Peyer's patch (tissue), 4 donors: ENCODE data around the gene NEAT1. TPM values are rescaled to one million over a fixed set of nuclear protein-coding genes. Genes with fewer than 3 reads are reported as not detected.
A peak's percentile ranks its signal among the peaks of the same experiment; 100 is the strongest.

ENCODE experiments used
- DNase-seq, 3 donors: peaks; one replicate each; pipeline ENCODE4 v3.0.0-alpha.2; 2017 to 2019
- H3K27ac ChIP-seq, 4 donors: fragments of 200-600 bp; sonication (generic); one replicate each; pipeline ENCODE4 v1.5.1; 2016 to 2019
- H3K27me3 ChIP-seq, 2 donors: fragments of 200-600 bp; sonication (generic); one replicate each; pipeline ENCODE4 v1.5.1; 2019
- H3K36me3 ChIP-seq, 3 donors: fragments of 200-600 bp; sonication (generic); one replicate each; pipeline ENCODE4 v1.5.1; 2016 to 2019
- H3K4me1 ChIP-seq, 4 donors: fragments of 200-600 bp; sonication (generic); one replicate each; pipeline ENCODE4 v1.5.1; 2016 to 2019
- H3K4me3 ChIP-seq, 4 donors: fragments of 200-600 bp; sonication (generic); 1 replicate in 3 of 4; 2 replicates in 1 of 4; pipeline ENCODE4 v1.5.1; 2016 to 2019; ENCODE audit warnings: mild to moderate bottlenecking in 1 of 4
- H3K9me3 ChIP-seq, 4 donors: fragments of 200-600 bp; sonication (generic); one replicate each; pipeline ENCODE4 v1.5.1; 2016 to 2019; ENCODE audit warnings: mild to moderate bottlenecking in 1 of 4
- POLR2A ChIP-seq, 2 donors: fragments of 450-650 bp; IDR thresholded peaks; one replicate each; pipeline ENCODE4 v1.5.1; 2017; ENCODE audit warnings: antibody characterized with exemption in 2 of 2, mild to moderate bottlenecking in 2 of 2, moderate library complexity in 2 of 2
- total RNA-seq, 4 donors: library from RNA; depleted of rRNA; stranded (reverse); fragments of >200 nt; gene quantifications; one replicate each; pipeline ENCODE4 v1.1.0, GENCODE V29; 2016
- TF ChIP-seq, protein P1 (sequence below), 6 experiments: fragments of 450-650 bp in 4 of 6; fragments of 200-600 bp in 2 of 6; sonication (generic) in 1 of 6; IDR thresholded peaks; one replicate each; pipeline ENCODE4 v1.5.1; 2017 to 2019; ENCODE audit warnings: antibody characterized with exemption in 6 of 6, mild to moderate bottlenecking in 3 of 6, moderate library complexity in 1 of 6

The NEAT1 gene
- total RNA-seq, result 1,000 to 10,000 TPM in 2 of 4 donors, 100 to 1,000 TPM in 2; 705 to 1,411 (median 1,064) TPM

DNA sequence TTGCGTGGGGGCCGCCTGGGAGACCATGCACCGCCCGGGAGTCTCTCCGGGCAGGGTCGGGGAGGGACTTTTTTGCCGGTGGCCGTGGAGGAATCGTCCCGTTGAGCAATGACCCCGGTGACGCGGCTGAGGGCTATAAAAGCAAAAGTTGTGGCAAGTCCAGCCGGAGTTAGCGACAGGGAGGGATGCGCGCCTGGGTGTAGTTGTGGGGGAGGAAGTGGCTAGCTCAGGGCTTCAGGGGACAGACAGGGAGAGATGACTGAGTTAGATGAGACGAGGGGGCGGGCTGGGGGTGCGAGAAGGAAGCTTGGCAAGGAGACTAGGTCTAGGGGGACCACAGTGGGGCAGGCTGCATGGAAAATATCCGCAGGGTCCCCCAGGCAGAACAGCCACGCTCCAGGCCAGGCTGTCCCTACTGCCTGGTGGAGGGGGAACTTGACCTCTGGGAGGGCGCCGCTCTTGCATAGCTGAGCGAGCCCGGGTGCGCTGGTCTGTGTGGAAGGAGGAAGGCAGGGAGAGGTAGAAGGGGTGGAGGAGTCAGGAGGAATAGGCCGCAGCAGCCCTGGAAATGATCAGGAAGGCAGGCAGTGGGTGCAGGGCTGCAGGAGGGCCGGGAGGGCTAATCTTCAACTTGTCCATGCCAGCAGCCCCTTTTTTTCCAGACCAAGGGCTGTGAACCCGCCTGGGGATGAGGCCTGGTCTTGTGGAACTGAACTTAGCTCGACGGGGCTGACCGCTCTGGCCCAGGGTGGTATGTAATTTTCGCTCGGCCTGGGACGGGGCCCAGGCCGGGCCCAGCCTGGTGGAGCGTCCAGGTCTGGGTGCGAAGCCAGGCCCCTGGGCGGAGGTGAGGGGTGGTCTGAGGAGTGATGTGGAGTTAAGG, at the start of gene NEAT1:
TSS of gene NEAT1 (plus strand) at position 166 of the 883 bp plus-strand sequence.
- Histone ChIP-seq H3K4me3 (peak within 1 kb of the TSS; percentile 61 to 91 (median 74)), H3K36me3 (peaks cover 0 to 33% (median 0%) of the 10 kb centered on the region in 3 donors), H3K27me3 (no peaks in the 10 kb centered on the region), H3K9me3 (no peaks in the 10 kb centered on the region), H3K4me1 (peaks cover 2 to 31% (median 26%) of the 10 kb centered on the region in 4 donors), H3K27ac (peak within 1 kb of the TSS; percentile 97 to 100 (median 98))
- peak; percentile 98 to 99 (median 98) for DNase-seq
- peak in 1 of 2 donors; percentile 100 for TF ChIP-seq POLR2A (IDR thresholded peaks at IDR 0.05)
- TF ChIP-seq, protein P1, sequence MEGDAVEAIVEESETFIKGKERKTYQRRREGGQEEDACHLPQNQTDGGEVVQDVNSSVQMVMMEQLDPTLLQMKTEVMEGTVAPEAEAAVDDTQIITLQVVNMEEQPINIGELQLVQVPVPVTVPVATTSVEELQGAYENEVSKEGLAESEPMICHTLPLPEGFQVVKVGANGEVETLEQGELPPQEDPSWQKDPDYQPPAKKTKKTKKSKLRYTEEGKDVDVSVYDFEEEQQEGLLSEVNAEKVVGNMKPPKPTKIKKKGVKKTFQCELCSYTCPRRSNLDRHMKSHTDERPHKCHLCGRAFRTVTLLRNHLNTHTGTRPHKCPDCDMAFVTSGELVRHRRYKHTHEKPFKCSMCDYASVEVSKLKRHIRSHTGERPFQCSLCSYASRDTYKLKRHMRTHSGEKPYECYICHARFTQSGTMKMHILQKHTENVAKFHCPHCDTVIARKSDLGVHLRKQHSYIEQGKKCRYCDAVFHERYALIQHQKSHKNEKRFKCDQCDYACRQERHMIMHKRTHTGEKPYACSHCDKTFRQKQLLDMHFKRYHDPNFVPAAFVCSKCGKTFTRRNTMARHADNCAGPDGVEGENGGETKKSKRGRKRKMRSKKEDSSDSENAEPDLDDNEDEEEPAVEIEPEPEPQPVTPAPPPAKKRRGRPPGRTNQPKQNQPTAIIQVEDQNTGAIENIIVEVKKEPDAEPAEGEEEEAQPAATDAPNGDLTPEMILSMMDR (IDR thresholded peaks at IDR 0.05), result no peak

DNA sequence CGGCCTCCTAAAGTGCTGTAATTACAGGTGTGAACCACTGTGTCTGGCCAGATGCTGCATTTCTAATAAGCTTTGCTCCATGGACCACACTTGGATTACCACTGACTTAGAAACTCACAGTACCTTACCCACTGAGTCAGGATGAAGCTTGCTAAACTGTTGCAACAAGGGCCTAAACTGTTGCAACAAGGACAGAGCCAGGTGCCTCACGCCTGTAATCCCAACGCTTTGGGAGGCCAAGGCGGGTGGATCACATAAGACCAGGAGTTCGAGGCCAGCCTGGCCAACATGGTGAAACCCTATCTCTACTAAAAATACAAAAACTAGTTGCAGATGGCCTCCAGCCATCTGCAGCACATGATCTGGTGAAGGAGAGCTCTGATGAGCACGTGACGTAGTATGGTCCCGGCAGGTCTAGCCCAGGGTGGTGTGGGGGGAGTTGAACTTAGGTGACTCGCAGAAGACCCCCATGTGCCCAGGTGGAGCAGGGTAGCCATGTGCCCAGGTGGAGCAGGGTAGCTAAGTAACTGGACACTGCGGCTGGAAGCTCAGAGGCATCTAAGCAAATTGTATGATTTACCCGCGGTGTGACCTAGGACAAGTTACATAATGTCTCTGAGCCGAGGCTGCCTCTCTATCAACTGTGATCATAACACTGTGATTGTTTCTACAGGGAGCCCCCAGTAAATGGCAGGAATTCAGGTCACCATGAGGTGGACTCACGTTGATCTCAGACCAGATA, 48.6 kb upstream of the NEAT1 start:
- no peak overlapping the region for H3K4me3 ChIP-seq
- no peak for TF ChIP-seq POLR2A (IDR thresholded peaks at IDR 0.05)
- TF ChIP-seq, protein P1 (IDR thresholded peaks at IDR 0.05), result no peak

DNA sequence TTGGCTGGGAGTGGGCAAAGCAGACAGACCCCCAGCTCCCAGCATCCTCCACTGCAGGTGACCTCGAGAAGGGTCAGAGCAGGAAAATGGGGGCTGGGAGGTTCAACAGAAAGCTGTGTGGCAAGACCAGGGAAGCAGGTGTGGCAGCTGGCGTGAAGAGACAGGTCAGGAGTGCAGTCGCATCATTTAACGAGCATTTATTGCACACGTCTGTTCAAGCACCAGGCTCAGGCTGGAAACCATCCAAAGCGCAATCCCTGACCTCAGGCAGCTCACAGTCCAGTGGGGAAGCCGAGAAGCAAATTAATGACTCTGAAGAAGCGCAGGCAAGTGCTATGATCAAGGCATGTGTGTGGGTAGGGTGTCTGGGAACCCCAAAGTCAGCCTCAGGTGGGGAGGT, 47.6 kb upstream of the NEAT1 start:
- Histone ChIP-seq H3K27me3 (no peaks in the 10 kb centered on the region), H3K27ac (peak overlapping the region in 3 of 4 donors; percentile 53 to 87 (median 69)), H3K4me1 (peaks cover 0 to 27% (median 8%) of the 10 kb centered on the region in 4 donors), H3K36me3 (peaks cover 0 to 3% (median 0%) of the 10 kb centered on the region in 3 donors), H3K9me3 (no peaks in the 10 kb centered on the region), H3K4me3 (no peak overlapping the region)
- no peak for TF ChIP-seq POLR2A (IDR thresholded peaks at IDR 0.05)
- TF ChIP-seq, protein P1 (IDR thresholded peaks at IDR 0.05), result no peak
- peak in 2 of 3 donors; percentile 78 to 87 for DNase-seq

More for the DNA sequence above, 48.6 kb upstream of the NEAT1 start:
- no peaks in the 10 kb centered on the region for H3K27me3 ChIP-seq
- H3K4me1 ChIP-seq, result peaks cover 0 to 17% (median 6%) of the 10 kb centered on the region in 4 donors
- H3K36me3 ChIP-seq, result peaks cover 0 to 3% (median 0%) of the 10 kb centered on the region in 3 donors
- peak overlapping the region in 3 of 4 donors; percentile 19 to 74 (median 69) for H3K27ac ChIP-seq
- no peak for DNase-seq
- H3K9me3 ChIP-seq, result no peaks in the 10 kb centered on the region

DNA sequence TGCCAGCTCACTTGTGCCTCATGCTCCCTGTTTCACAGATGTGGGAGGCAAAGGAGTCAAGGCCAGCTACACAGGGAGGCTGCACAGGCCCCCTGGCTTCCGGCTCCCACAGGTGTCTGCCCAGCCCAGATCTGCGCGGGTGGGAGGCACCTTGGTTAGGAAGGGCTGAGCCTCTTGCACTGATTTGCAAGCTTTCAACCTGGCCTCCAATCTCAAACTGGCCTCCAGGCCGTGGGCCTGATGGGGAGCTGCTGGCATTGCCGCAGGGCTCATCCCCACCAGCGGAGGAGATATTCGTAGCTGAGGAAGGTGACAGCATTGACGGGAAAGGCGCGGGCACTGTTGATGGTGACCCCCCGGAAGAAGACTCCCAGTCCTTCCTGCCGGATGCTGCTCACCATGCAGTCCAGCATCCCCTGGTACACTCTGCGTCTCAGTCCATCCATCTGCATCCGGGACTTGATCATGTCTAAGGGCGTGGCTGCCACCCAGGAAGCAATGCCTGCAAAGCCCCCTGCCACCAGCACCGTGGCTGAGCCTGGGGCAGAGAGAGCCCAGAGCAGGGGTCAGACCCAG, 46.4 kb upstream of the NEAT1 start:
- Histone ChIP-seq H3K9me3 (no peaks in the 10 kb centered on the region), H3K27ac (no peak overlapping the region), H3K4me1 (peaks cover 0 to 33% (median 8%) of the 10 kb centered on the region in 4 donors), H3K4me3 (no peak overlapping the region), H3K27me3 (no peaks in the 10 kb centered on the region), H3K36me3 (peaks cover 0 to 3% (median 0%) of the 10 kb centered on the region in 3 donors)
- DNase-seq, result no peak
- TF ChIP-seq POLR2A (IDR thresholded peaks at IDR 0.05), result no peak
- TF ChIP-seq, protein P1 (IDR thresholded peaks at IDR 0.05), result no peak

DNA sequence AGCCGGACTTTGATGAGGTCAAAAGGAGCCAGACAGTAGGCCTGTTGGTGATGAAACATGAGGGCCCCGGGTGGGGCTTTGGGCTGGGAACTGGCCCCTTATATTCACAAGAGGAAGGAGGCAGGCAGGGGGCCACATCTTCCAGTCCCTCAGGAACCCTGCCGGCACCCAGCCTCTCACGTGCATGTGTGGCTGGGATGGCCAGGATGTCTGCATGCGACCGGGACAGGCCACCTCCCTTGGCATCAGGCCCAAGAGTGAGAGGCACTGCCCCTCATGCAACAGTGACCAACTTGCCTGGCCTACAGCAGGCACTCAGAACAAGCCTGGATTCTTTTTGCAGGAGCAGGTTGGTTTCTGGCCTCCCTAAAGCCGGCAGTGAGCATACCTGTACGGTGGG, 45.6 kb upstream of the NEAT1 start:
- TF ChIP-seq POLR2A (IDR thresholded peaks at IDR 0.05), result no peak
- TF ChIP-seq, protein P1 (IDR thresholded peaks at IDR 0.05), result no peak
- no peak for DNase-seq
- Histone ChIP-seq H3K4me3 (no peak overlapping the region), H3K4me1 (peaks cover 6 to 41% (median 8%) of the 10 kb centered on the region in 4 donors), H3K36me3 (peaks cover 0 to 3% (median 0%) of the 10 kb centered on the region in 3 donors), H3K27me3 (no peaks in the 10 kb centered on the region), H3K27ac (no peak overlapping the region), H3K9me3 (no peaks in the 10 kb centered on the region)
